Stimulated activated CD4-positive, alpha-beta T cell treated with anti-CD3 and anti-CD28 coated beads, TNF-alpha, amount 100 ng/mL, for 24 hours (primary cell): ENCODE data around the gene CEP135.
"Not testable (repeated sequence)": the region's sequence is repeated elsewhere in the genome, so short reads cannot be mapped to it uniquely, and the experiment has no call there.

Experiments
- DNase-seq, 3 experiments: peaks; one replicate each; pipeline ENCODE4 v3.0.0-alpha.2; 2020; ENCODE audit warnings: low read depth in 3 of 3

The CEP135 gene

DNA sequence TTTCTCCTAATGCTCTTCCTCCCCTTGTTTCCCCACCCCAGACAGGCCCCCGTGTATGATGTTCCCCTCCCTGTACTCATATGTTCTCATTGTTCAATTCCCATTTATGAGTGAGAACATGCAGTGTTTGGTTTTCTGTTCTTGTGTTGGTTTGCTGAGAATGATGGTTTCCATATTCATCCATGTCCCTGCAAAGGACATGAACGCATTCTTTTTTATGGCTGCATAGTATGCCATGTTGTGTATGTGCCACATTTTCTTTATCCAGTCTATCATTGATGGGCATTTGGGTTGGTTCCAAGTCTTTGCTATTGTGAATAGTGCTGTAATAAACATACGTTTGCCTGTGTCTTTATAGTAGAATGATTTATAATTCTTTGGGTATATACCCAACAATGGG is 124.0 kb downstream of the CEP135 start:
- not testable (repeated sequence) for DNase-seq

DNA sequence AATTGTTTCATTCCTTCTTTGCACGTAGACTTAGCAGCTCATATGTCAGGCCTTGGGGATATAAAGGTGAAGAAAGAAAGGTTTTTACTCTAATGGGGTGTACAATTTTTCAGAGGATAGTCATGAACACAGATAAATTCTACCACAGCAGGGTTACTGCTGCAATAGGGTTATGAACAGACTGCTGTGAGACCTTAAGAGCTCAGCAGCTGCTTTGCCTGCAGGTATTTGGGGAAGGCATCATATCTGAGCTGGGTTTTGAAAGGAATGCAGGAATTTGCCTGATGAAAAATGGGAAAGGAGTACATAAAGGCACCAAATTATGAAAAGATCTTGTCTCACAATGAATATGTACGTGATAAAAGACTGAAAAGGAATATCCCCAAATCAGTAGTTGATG is 128.9 kb downstream of the CEP135 start:
- DNase-seq: no peak

DNA sequence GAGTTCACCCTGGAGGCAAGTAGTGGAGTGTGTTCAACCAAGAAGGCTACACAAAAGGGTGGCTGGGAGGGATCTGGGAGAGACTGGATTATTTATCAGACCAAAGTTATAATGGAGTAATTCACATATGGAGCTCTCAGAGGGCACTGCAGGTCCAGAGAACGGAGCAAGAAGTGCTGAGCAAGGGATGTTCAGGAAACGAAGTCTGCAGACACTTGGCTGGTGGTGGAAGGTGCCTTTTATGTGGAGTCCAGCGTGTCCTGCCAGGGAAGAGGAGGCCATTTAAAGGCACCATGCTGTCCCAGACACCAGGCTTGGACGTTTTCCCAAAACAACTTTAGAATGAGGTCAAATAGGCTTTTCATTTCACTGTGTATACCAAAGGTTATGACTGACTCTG is 130.1 kb downstream of the CEP135 start:
- no peak for DNase-seq

DNA sequence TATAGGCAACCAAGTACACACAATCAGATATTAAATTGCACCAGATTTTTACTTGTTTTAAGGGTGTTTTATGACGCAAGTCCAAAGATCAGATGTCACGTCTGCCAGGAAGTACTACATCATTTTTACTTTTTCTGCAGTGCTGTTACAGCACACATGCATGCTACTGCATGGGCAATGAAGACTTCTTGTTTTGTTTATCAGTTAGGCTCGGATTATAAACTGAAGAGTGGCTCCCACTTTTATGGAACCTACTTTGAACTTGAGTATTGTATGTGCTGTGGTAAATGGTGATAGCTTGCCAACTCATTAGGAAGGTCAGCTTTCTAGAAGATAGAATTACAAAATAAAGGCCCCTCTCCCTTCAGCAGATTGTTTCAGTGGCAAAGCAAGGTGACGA is 131.6 kb downstream of the CEP135 start:
- no peak for DNase-seq

DNA sequence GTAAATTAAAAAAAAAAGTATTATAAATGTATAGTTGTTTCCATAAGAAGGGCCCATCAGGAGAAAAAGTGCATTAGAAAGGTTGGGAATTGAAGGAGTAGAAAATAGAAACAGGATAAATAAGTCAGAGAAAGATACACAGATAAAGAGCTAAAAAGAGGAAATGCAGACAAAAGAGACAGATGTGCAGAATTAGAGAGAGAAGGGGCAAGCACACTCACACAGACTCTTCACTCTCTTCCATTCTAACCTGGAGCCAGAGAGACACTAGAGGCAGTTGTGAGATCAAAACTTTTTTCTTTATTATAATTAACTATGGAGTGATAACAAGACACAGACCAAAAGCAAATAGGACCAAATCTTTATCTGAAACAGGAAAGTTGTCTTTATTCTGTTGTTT is 134.1 kb downstream of the CEP135 start:
- DNase-seq: no peak
